HepG2 (cell line): ENCODE measurements around the gene ZNF554. TPM values are rescaled to one million over a fixed set of nuclear protein-coding genes. Genes with fewer than 3 reads are reported as not detected.

Experiments
- CREM ChIP-seq, 2 experiments: sonication (generic) in 1 of 2; formaldehyde crosslinking in 1 of 2; IDR thresholded peaks; 2 replicates each; pipeline versions ENCODE4 v1.4.0 to v1.6.1; 2016 to 2020; ENCODE audit warnings: antibody characterized with exemption in 1 of 2, mild to moderate bottlenecking in 1 of 2, missing genetic modification reagents in 1 of 2
- DR1 ChIP-seq: sonication (generic); formaldehyde crosslinking; IDR thresholded peaks from 2 replicates; pipeline ENCODE4 v1.8.0; 2021; ENCODE audit warnings: mild to moderate bottlenecking, missing genetic modification reagents, inconsistent platforms
- FOSL1 ChIP-seq: sonication (generic); formaldehyde crosslinking; IDR thresholded peaks from 2 replicates; pipeline ENCODE4 v1.9.0; 2021; ENCODE audit warnings: missing genetic modification reagents, borderline replicate concordance
- FOXO1 ChIP-seq: sonication (generic); formaldehyde crosslinking; IDR thresholded peaks from 2 replicates; pipeline ENCODE4 v1.4.0; 2020; ENCODE audit warnings: missing genetic modification reagents
- HNRNPH1 ChIP-seq: fragments of 200-400 bp; formaldehyde crosslinking; optimal IDR thresholded peaks from 2 replicates; pipeline ENCODE3; 2017; ENCODE audit warnings: mild to moderate bottlenecking, low read depth, low read length
- KDM1A ChIP-seq: IDR thresholded peaks from 2 replicates; pipeline ENCODE4 v1.6.1; 2016; ENCODE audit warnings: missing compliant biosample characterization
- KLF11 ChIP-seq: IDR thresholded peaks from 2 replicates; pipeline ENCODE4 v1.6.1; 2016; ENCODE audit warnings: missing compliant biosample characterization
- PAF1 ChIP-seq: IDR thresholded peaks from 2 replicates; pipeline ENCODE4 v1.6.1; 2016; ENCODE audit warnings: missing genetic modification reagents, missing compliant biosample characterization
- PITX1 ChIP-seq: sonication (generic); formaldehyde crosslinking; IDR thresholded peaks from 2 replicates; pipeline ENCODE4 v1.5.1; 2020; ENCODE audit warnings: mild to moderate bottlenecking, missing genetic modification reagents
- ZBTB8A ChIP-seq: sonication (generic); formaldehyde crosslinking; IDR thresholded peaks from 2 replicates; pipeline ENCODE4 v1.4.0; 2020; ENCODE audit warnings: mild to moderate bottlenecking, low read depth, missing genetic modification reagents, borderline replicate concordance
- ZKSCAN8 ChIP-seq: IDR thresholded peaks from 2 replicates; pipeline ENCODE4 v1.6.1; 2016; ENCODE audit warnings: borderline replicate concordance, missing genetic modification reagents, missing compliant biosample characterization
- ZNF251 ChIP-seq: sonication (generic); formaldehyde crosslinking; IDR thresholded peaks from 2 replicates; pipeline ENCODE4 v1.9.0; 2021; ENCODE audit warnings: mild to moderate bottlenecking, missing genetic modification reagents
- ZNF317 ChIP-seq: sonication (generic); formaldehyde crosslinking; IDR thresholded peaks from 2 replicates; pipeline ENCODE4 v1.5.0; 2020; ENCODE audit warnings: mild to moderate bottlenecking, missing genetic modification reagents
- ZNF567 ChIP-seq: sonication (generic); formaldehyde crosslinking; IDR thresholded peaks from 2 replicates; pipeline ENCODE4 v1.8.1; 2023; ENCODE audit warnings: mild to moderate bottlenecking, missing genetic modification reagents, borderline replicate concordance
- ZNF670 ChIP-seq: sonication (generic); formaldehyde crosslinking; IDR thresholded peaks from 2 replicates; pipeline ENCODE4 v1.8.0; 2022; ENCODE audit warnings: mild to moderate bottlenecking, missing genetic modification reagents, borderline replicate concordance
- ZNF879 ChIP-seq: sonication (generic); formaldehyde crosslinking; IDR thresholded peaks from 2 replicates; pipeline ENCODE4 v1.8.1; 2023; ENCODE audit warnings: missing genetic modification reagents
- polyA plus RNA-seq, 8 experiments: library from polyadenylated mRNA; depleted of rRNA in 3 of 8; stranded (reverse) in 7 of 8; unstranded in 1 of 8; fragments of >200 nt; fragmentation: Illumina TruSeq in 4 of 8; extraction: Trizol in 4 of 8; gene quantifications; 2 replicates each; pipeline versions ENCODE4 v1.2.1 to v1.2.3, GENCODE V29; 2011 to 2016; ENCODE audit warnings: low read depth in 4 of 8, missing spikeins in 1 of 8, mixed read lengths in 1 of 8; ENCODE audit not compliant: insufficient read depth in 1 of 8
- total RNA-seq, 5 experiments: library from RNA; depleted of rRNA; stranded (reverse); fragments of >200 nt; fragmentation: Illumina TruSeq; extraction: Trizol; gene quantifications; 2 replicates each; pipeline ENCODE4 v1.2.3, GENCODE V29; 2016; ENCODE audit warnings: low read depth in 1 of 5
- TF ChIP-seq, protein P1 (sequence below): sonication (generic); formaldehyde crosslinking; IDR thresholded peaks from 2 replicates; pipeline ENCODE4 v1.4.0; 2020; ENCODE audit warnings: missing genetic modification reagents, borderline replicate concordance
- TF ChIP-seq, protein P2 (sequence below): sonication (generic); formaldehyde crosslinking; IDR thresholded peaks from 2 replicates; pipeline ENCODE4 v1.4.0; 2020; ENCODE audit warnings: mild to moderate bottlenecking, missing genetic modification reagents
- TF ChIP-seq, protein P3 (sequence below): sonication (generic); formaldehyde crosslinking; IDR thresholded peaks from 2 replicates; pipeline ENCODE4 v1.9.0; 2021; ENCODE audit warnings: missing genetic modification reagents, mild to moderate bottlenecking, borderline replicate concordance
- TF ChIP-seq, protein P4 (sequence below): sonication (generic); formaldehyde crosslinking; IDR thresholded peaks from 2 replicates; pipeline ENCODE4 v1.8.0; 2022; ENCODE audit warnings: mild to moderate bottlenecking, missing genetic modification reagents; ENCODE audit not compliant: insufficient replicate concordance

The ZNF554 gene
- total and polyA plus RNA-seq, 2 of the 13 experiments (the other 11 are each of a cell fraction or from before 2014, with no cell fraction given): 2.2 to 2.7 TPM

DNA sequence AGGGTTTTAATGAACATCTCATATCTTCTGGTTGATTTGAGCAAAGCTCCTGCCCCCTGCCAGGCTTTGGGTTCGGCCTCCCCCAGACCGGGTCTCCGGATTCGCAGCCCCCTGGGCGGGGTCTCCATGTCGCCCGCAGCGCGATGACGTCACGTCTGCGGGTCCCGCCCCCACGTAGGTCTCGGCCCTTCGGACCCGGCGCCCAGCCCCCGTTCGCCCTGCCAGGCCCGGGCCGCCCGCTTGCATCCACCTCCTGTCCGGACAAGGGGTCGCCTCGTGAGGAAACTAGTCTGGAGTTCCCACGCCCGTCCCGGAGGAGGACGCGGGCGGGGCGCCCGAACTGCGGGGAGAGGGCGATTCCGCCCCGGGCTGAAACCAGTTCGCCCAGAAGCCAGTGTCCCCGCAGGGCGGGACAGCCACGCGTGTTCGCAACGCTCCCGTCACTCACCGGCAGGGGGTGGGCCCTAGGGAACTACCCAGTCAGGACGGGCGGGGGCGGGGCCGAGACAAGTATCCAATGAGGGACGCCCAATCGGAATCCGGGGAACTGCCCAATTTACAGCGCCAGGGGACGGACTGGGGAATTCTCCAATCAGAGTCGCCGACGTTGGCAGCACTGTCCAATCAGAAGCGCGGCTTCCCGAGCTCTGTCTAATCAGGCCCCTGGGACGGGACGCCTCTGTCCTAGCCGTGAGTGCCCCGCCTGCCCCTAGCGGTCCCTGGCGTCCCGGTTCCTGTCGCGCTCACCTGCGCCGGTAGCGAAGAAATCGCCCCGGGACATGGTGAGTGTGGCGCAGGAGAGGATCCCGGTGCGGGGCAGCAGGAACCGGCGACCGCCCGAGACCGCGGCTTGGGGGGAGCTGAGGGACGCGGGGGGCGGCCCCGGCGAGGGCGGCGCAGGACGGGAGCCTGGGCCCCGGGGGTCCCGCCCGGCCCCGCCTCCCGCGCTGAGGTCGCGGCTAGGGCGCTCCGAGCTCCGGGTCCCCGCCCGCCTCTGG, 21.4 kb downstream of the ZNF554 start, which contains the start of gene ZNF555 (continued):
- TF ChIP-seq, protein P1, sequence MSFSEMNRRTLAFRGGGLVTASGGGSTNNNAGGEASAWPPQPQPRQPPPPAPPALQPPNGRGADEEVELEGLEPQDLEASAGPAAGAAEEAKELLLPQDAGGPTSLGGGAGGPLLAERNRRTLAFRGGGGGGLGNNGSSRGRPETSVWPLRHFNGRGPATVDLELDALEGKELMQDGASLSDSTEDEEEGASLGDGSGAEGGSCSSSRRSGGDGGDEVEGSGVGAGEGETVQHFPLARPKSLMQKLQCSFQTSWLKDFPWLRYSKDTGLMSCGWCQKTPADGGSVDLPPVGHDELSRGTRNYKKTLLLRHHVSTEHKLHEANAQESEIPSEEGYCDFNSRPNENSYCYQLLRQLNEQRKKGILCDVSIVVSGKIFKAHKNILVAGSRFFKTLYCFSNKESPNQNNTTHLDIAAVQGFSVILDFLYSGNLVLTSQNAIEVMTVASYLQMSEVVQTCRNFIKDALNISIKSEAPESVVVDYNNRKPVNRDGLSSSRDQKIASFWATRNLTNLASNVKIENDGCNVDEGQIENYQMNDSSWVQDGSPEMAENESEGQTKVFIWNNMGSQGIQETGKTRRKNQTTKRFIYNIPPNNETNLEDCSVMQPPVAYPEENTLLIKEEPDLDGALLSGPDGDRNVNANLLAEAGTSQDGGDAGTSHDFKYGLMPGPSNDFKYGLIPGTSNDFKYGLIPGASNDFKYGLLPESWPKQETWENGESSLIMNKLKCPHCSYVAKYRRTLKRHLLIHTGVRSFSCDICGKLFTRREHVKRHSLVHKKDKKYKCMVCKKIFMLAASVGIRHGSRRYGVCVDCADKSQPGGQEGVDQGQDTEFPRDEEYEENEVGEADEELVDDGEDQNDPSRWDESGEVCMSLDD (CRISPR knock-in tag): 0 out of 2 replicates have a peak, but pooled peaks have one; percentile 67
- TF ChIP-seq KLF11 (CRISPR knock-in tag) (no peak), HNRNPH1 (no peak), DR1 (CRISPR knock-in tag) (peak; percentile 62), CREM (IDR thresholded peaks at IDR 0.05) (peak; percentile 58), CREM (CRISPR knock-in tag; IDR thresholded peaks at IDR 0.05) (no peak), ZNF567 (no peak), PITX1 (peak; percentile 41; the same call in 1 of the 2 replicates), PAF1 (CRISPR knock-in tag) (no peak), ZKSCAN8 (CRISPR knock-in tag) (no peak), FOXO1 (CRISPR knock-in tag) (peak; percentile 18; the same call in 1 of the 2 replicates), ZBTB8A (CRISPR knock-in tag) (0 out of 2 replicates have a peak, but pooled peaks have one; percentile 43), ZNF317 (peak; percentile 87; the same call in 1 of the 2 replicates), KDM1A (CRISPR knock-in tag) (no peak), ZNF879 (CRISPR knock-in tag) (peak; percentile 89; the same call in 1 of the 2 replicates), FOSL1 (CRISPR knock-in tag) (no peak), ZNF251 (CRISPR knock-in tag) (no peak), ZNF670 (CRISPR knock-in tag) (peak; percentile 32; the same call in 1 of the 2 replicates)
- TF ChIP-seq, protein P2, sequence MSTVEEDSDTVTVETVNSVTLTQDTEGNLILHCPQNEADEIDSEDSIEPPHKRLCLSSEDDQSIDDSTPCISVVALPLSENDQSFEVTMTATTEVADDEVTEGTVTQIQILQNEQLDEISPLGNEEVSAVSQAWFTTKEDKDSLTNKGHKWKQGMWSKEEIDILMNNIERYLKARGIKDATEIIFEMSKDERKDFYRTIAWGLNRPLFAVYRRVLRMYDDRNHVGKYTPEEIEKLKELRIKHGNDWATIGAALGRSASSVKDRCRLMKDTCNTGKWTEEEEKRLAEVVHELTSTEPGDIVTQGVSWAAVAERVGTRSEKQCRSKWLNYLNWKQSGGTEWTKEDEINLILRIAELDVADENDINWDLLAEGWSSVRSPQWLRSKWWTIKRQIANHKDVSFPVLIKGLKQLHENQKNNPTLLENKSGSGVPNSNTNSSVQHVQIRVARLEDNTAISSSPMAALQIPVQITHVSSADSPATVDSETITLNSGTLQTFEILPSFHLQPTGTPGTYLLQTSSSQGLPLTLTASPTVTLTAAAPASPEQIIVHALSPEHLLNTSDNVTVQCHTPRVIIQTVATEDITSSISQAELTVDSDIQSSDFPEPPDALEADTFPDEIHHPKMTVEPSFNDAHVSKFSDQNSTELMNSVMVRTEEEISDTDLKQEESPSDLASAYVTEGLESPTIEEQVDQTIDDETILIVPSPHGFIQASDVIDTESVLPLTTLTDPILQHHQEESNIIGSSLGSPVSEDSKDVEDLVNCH: 0 out of 2 replicates have a peak, but pooled peaks have one; percentile 53
- TF ChIP-seq, protein P3, sequence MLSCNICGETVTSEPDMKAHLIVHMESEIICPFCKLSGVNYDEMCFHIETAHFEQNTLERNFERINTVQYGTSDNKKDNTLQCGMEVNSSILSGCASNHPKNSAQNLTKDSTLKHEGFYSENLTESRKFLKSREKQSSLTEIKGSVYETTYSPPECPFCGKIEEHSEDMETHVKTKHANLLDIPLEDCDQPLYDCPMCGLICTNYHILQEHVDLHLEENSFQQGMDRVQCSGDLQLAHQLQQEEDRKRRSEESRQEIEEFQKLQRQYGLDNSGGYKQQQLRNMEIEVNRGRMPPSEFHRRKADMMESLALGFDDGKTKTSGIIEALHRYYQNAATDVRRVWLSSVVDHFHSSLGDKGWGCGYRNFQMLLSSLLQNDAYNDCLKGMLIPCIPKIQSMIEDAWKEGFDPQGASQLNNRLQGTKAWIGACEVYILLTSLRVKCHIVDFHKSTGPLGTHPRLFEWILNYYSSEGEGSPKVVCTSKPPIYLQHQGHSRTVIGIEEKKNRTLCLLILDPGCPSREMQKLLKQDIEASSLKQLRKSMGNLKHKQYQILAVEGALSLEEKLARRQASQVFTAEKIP (CRISPR knock-in tag): no peak
- TF ChIP-seq, protein P4, sequence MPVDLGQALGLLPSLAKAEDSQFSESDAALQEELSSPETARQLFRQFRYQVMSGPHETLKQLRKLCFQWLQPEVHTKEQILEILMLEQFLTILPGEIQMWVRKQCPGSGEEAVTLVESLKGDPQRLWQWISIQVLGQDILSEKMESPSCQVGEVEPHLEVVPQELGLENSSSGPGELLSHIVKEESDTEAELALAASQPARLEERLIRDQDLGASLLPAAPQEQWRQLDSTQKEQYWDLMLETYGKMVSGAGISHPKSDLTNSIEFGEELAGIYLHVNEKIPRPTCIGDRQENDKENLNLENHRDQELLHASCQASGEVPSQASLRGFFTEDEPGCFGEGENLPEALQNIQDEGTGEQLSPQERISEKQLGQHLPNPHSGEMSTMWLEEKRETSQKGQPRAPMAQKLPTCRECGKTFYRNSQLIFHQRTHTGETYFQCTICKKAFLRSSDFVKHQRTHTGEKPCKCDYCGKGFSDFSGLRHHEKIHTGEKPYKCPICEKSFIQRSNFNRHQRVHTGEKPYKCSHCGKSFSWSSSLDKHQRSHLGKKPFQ: peak; percentile 31
